ENCODE data around the gene INTS15. TPM values are rescaled to one million over a fixed set of nuclear protein-coding genes. Genes with fewer than 3 reads are reported as not detected.
A peak's percentile ranks its signal among the peaks of the same experiment; 100 is the strongest.

INTS15 gene
- total and polyA plus RNA-seq, 7 experiments from 2014 or later, result 29.7 to 69.1 (median 51.8) TPM

DNA sequence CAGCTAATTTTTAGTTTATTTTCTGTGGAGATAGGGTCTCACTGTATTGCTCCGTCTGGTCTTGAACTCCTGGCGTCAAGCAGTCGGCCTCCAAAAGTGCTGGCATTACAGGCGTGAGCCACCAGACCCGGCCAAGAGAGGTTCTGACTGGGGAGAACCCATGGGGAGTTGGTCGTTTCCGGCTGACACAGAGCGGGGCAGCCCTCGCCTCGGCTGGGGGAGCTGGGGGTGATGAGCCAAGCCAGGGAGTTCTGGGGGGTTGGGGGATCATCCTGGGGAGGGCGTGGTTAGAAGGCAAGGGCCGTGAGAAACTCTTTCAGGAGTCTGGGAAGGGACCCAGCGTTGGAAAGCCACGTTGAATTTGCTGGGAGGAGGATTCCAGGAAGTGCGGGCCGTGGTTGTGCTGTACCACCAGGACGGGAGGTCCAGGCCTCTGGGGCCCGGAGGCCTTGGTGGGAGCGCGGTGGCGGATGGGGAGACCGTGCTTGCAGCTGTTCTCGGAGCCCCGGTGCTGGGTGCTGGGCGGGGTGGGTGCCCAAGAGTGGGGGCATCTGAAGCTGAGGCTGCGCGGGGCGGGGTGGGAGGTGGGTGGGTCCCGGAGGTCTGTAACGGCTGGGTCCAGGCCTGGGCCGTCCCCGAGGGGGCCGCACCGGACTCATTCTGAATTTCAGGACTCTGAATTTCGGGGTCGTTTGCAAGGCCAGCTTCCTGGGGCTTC, 17.2 kb downstream of the INTS15 start:
- ATAC-seq, result no peak
- POLR2A ChIA-PET, result interaction anchor here (0.5 kb wide), 1 partner anchor 48 kb away, joined by 3 read pairs; no protein-coding TSS in a partner anchor
- H3K4me1 Mint-ChIP-seq, result peaks cover 0 to 10% (median 3%) of the 10 kb centered on the region in 7 donors
- no peak overlapping the region for H3K27ac ChIP-seq (ENCODE audit: low read depth, low read length)
- no peaks in the 10 kb centered on the region for H3K27me3 ChIP-seq (ENCODE audit: control insufficient read depth in 2 of 2, insufficient read depth in 2 of 2, low read length in 2 of 2)
- intact Hi-C loops (cut with micrococcal nuclease), result no loop called here
- no peak overlapping the region for H3K4me3 Mint-ChIP-seq
- H3K4me1 ChIP-seq (ENCODE audit: control insufficient read depth in 2 of 2, insufficient read depth in 2 of 2, low read length in 2 of 2), result no peaks in the 10 kb centered on the region
- no peaks in the 10 kb centered on the region for H3K9me3 ChIP-seq (ENCODE audit: control insufficient read depth in 2 of 3, low read length in 3 of 3)
- no peak for DNase-seq
- CTCF ChIA-PET, result interaction anchor here (0.6 kb wide), 2 partner anchors 728 to 1563 kb away, joined by 3 to 5 read pairs; no protein-coding TSS in a partner anchor
- H3K36me3 Mint-ChIP-seq, result peaks cover 0 to 19% (median 8%) of the 10 kb centered on the region in 5 donors
- H3K9me3 Mint-ChIP-seq, result no peaks in the 10 kb centered on the region
- H3K36me3 ChIP-seq (ENCODE audit: control insufficient read depth in 2 of 3, insufficient read depth in 3 of 3, low read length in 3 of 3), result peaks cover 0 to 61% (median 7%) of the 10 kb centered on the region in 3 experiments
- H3K27me3 Mint-ChIP-seq, result no peaks in the 10 kb centered on the region
- no peak overlapping the region for H3K4me3 ChIP-seq (ENCODE audit: low read length)
- H3K27ac Mint-ChIP-seq, result no peak overlapping the region

DNA sequence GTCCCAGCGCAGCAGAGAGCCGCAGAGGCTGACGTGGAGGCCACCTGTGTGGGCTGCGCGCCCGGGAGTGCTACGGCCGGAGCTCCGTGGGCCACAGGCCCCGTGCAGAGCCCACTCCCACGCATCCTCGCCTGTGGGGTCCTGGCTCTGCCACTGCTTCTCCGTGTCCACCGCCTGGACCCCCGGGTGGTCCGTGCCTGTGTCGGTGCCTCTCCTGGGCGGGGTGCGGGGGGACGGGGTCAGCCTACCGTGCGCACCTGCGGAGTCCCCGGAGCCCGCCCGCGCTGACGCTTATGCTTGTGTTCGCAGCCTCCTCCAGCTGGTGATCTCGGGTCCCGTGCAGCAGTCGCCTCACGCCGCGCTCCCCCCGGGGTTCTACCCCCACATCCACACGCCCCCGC, 17.8 kb downstream of the INTS15 start:
- H3K27ac ChIP-seq (ENCODE audit: low read depth, low read length), result no peak overlapping the region
- intact Hi-C loops (cut with micrococcal nuclease), result no loop called here
- no peaks in the 10 kb centered on the region for H3K27me3 ChIP-seq (ENCODE audit: control insufficient read depth in 2 of 2, insufficient read depth in 2 of 2, low read length in 2 of 2)
- Mint-ChIP-seq H3K36me3 (peaks cover 0 to 19% (median 4%) of the 10 kb centered on the region in 5 donors), H3K27ac (no peak overlapping the region), H3K27me3 (peaks cover 0 to 2% (median 0%) of the 10 kb centered on the region in 5 donors), H3K9me3 (no peaks in the 10 kb centered on the region), H3K4me3 (no peak overlapping the region), H3K4me1 (peaks cover 0 to 11% (median 0%) of the 10 kb centered on the region in 7 donors)
- no peaks in the 10 kb centered on the region for H3K9me3 ChIP-seq (ENCODE audit: control insufficient read depth in 2 of 3, low read length in 3 of 3)
- no peak for DNase-seq
- CTCF ChIA-PET, result interaction anchor here (0.6 kb wide), 2 partner anchors 728 to 1564 kb away, joined by 3 to 5 read pairs; no protein-coding TSS in a partner anchor
- H3K4me3 ChIP-seq (ENCODE audit: low read length), result no peak overlapping the region
- POLR2A ChIA-PET, result interaction anchor here (0.5 kb wide), 1 partner anchor 49 kb away, joined by 3 read pairs; no protein-coding TSS in a partner anchor
- peaks cover 0 to 57% (median 1%) of the 10 kb centered on the region in 3 experiments for H3K36me3 ChIP-seq (ENCODE audit: control insufficient read depth in 2 of 3, insufficient read depth in 3 of 3, low read length in 3 of 3)
- ATAC-seq, result no peak
- H3K4me1 ChIP-seq (ENCODE audit: control insufficient read depth in 2 of 2, insufficient read depth in 2 of 2, low read length in 2 of 2), result no peaks in the 10 kb centered on the region

DNA sequence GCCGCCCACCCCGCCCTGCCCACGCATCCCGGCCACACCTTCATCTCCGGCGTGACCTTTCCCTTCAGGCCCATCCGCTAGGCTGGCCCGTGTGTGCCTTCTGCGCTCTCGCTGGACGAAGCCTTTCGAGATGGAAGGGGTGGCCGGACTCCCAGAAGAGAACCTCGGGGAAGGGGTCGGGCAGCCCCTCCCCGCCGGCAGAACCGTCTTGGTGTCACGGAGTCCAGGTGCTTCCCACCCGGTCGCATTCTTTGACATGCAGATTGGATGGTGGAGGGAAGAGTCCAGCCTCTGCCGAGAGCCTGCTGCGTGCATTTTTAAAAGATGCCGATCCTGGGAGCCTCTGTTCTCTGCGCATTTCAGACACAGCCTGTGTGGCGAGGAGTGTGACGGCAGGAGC, 18.3 kb downstream of the INTS15 start:
- no peaks in the 10 kb centered on the region for H3K27me3 ChIP-seq (ENCODE audit: control insufficient read depth in 2 of 2, insufficient read depth in 2 of 2, low read length in 2 of 2)
- CTCF ChIA-PET, result no interaction called here
- H3K4me3 Mint-ChIP-seq, result no peak overlapping the region
- H3K36me3 Mint-ChIP-seq, result peaks cover 0 to 19% (median 4%) of the 10 kb centered on the region in 5 donors
- H3K9me3 Mint-ChIP-seq, result no peaks in the 10 kb centered on the region
- H3K27ac ChIP-seq (ENCODE audit: low read depth, low read length), result no peak overlapping the region
- H3K9me3 ChIP-seq (ENCODE audit: control insufficient read depth in 2 of 3, low read length in 3 of 3), result no peaks in the 10 kb centered on the region
- intact Hi-C loops (cut with micrococcal nuclease), result no loop called here
- H3K27me3 Mint-ChIP-seq, result peaks cover 0 to 5% (median 0%) of the 10 kb centered on the region in 5 donors
- no peak for DNase-seq
- peaks cover 0 to 15% (median 0%) of the 10 kb centered on the region in 7 donors for H3K4me1 Mint-ChIP-seq
- ATAC-seq, result no peak
- POLR2A ChIA-PET, result no interaction called here
- H3K4me1 ChIP-seq (ENCODE audit: control insufficient read depth in 2 of 2, insufficient read depth in 2 of 2, low read length in 2 of 2), result no peaks in the 10 kb centered on the region
- H3K36me3 ChIP-seq (ENCODE audit: control insufficient read depth in 2 of 3, insufficient read depth in 3 of 3, low read length in 3 of 3), result peaks cover 0 to 54% (median 0%) of the 10 kb centered on the region in 3 experiments
- H3K4me3 ChIP-seq (ENCODE audit: low read length), result no peak overlapping the region
- no peak overlapping the region for H3K27ac Mint-ChIP-seq

DNA sequence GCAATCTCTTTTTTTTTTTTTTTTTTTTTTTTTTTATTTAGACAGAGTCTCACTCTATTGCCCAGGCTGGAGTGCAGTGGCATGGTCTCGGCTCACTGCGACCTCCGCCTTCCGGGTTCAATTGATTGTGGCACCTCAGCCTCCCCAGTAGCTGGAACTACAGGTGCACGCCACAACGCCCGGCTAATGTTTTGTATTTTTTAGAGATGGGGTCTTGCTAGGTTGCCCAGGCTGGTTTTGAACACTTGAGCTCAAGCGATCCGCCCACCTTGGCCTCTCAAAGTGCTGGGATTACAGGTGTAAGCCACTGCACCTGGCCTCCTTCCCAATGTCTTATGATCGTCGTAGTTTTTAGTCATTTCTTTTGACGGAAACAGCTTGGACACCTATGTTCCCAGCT, 19.0 kb downstream of the INTS15 start:
- Mint-ChIP-seq H3K27ac (no peak overlapping the region), H3K4me3 (no peak overlapping the region), H3K4me1 (peaks cover 0 to 17% (median 0%) of the 10 kb centered on the region in 7 donors), H3K36me3 (peaks cover 0 to 19% (median 4%) of the 10 kb centered on the region in 5 donors), H3K9me3 (no peaks in the 10 kb centered on the region), H3K27me3 (peaks cover 0 to 10% (median 0%) of the 10 kb centered on the region in 5 donors)
- no peaks in the 10 kb centered on the region for H3K9me3 ChIP-seq (ENCODE audit: control insufficient read depth in 2 of 3, low read length in 3 of 3)
- H3K36me3 ChIP-seq (ENCODE audit: control insufficient read depth in 2 of 3, insufficient read depth in 3 of 3, low read length in 3 of 3), result peaks cover 0 to 50% (median 0%) of the 10 kb centered on the region in 3 experiments
- H3K4me3 ChIP-seq (ENCODE audit: low read length), result no peak overlapping the region
- no peaks in the 10 kb centered on the region for H3K4me1 ChIP-seq (ENCODE audit: control insufficient read depth in 2 of 2, insufficient read depth in 2 of 2, low read length in 2 of 2)
- intact Hi-C loops (cut with micrococcal nuclease), result no loop called here
- no peaks in the 10 kb centered on the region for H3K27me3 ChIP-seq (ENCODE audit: control insufficient read depth in 2 of 2, insufficient read depth in 2 of 2, low read length in 2 of 2)
- ChIA-PET POLR2A (interaction anchor here (0.5 to 0.8 kb wide), 2 partner anchors 121 to 1150 kb away, joined by 3 read pairs; no protein-coding TSS in a partner anchor), CTCF (no interaction called here)
- ATAC-seq, result no peak
- no peak overlapping the region for H3K27ac ChIP-seq (ENCODE audit: low read depth, low read length)
- no peak for DNase-seq

DNA sequence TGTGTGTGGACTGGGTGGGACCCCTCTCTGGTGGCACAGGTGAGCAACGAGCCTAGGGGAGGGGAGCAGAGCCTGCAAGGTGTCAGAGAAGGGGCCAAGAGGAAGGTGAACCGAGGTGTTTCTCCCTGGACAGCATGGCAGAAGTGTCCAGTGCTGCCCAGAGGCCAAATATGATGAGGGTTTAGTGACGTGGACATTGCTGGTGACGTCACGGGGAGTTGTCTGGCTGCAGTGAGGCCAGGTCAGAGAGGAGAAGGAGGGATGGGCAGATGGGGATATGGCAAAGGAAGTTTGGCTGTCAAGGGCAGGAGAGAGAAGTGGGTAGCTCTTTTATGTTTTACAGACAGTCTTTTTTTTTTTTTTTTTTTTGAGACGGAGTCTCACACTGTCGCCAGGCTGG, 23.0 kb downstream of the INTS15 start:
- peak overlapping the region in 3 of 9 donors; percentile 32 to 76 (median 68) for H3K27ac Mint-ChIP-seq

DNA sequence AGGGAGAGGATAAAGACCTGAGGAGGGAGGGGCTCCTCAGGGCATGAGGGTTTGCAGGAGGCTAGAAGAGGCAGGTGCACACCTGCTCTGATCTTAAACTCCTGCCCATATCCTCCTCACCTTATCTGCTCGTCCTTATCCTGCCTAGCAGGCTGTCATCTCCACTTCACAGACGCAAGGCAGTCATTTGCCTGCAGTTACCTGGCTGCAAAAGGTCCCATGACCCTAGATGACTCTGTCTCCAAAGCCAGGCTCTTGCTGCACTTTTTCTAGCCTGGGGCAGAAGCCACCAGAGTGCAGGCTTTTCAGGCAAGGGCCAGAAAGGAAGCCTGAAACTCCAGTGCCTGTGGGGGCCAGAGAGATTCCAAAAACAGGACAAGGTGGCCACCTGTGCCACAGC, 23.9 kb downstream of the INTS15 start:
- Mint-ChIP-seq H3K27ac (no peak overlapping the region), H3K9me3 (no peaks in the 10 kb centered on the region), H3K36me3 (peaks cover 0 to 2% (median 0%) of the 10 kb centered on the region in 5 donors), H3K27me3 (peaks cover 0 to 42% (median 0%) of the 10 kb centered on the region in 5 donors), H3K4me1 (peaks cover 3 to 25% (median 10%) of the 10 kb centered on the region in 7 donors), H3K4me3 (peak overlapping the region in 9 of 10 donors; percentile 16 to 89 (median 58))
- Histone ChIP-seq H3K4me1 (ENCODE audit: control insufficient read depth in 2 of 2, insufficient read depth in 2 of 2, low read length in 2 of 2) (peaks cover 5 to 6% of the 10 kb centered on the region in 2 donors), H3K27ac (ENCODE audit: low read depth, low read length) (no peak overlapping the region), H3K4me3 (ENCODE audit: low read length) (no peak overlapping the region), H3K9me3 (ENCODE audit: control insufficient read depth in 2 of 3, low read length in 3 of 3) (no peaks in the 10 kb centered on the region), H3K27me3 (ENCODE audit: control insufficient read depth in 2 of 2, insufficient read depth in 2 of 2, low read length in 2 of 2) (no peaks in the 10 kb centered on the region), H3K36me3 (ENCODE audit: control insufficient read depth in 2 of 3, insufficient read depth in 3 of 3, low read length in 3 of 3) (peaks cover 0 to 3% (median 0%) of the 10 kb centered on the region in 3 experiments)
- intact Hi-C loops (cut with micrococcal nuclease), result no loop called here
- ATAC-seq, result no peak
- no peak for DNase-seq
- POLR2A ChIA-PET, result no interaction called here
- CTCF ChIA-PET, result no interaction called here

More for the DNA sequence above, 23.0 kb downstream of the INTS15 start:
- Mint-ChIP-seq H3K27me3 (peaks cover 0 to 36% (median 0%) of the 10 kb centered on the region in 5 donors), H3K4me3 (peak overlapping the region in 4 of 10 donors; percentile 20 to 50 (median 30)), H3K4me1 (peaks cover 3 to 22% (median 10%) of the 10 kb centered on the region in 7 donors), H3K9me3 (no peaks in the 10 kb centered on the region), H3K36me3 (peaks cover 0 to 2% (median 0%) of the 10 kb centered on the region in 5 donors)
- H3K4me1 ChIP-seq (ENCODE audit: control insufficient read depth in 2 of 2, insufficient read depth in 2 of 2, low read length in 2 of 2), result peaks cover 5 to 6% of the 10 kb centered on the region in 2 donors
- no peak overlapping the region for H3K4me3 ChIP-seq (ENCODE audit: low read length)
- H3K27ac ChIP-seq (ENCODE audit: low read depth, low read length), result no peak overlapping the region
- DNase-seq (no peak), ATAC-seq (no peak)
- intact Hi-C loops (cut with micrococcal nuclease), result no loop called here
- CTCF ChIA-PET, result no interaction called here
- peaks cover 0 to 12% (median 0%) of the 10 kb centered on the region in 3 experiments for H3K36me3 ChIP-seq (ENCODE audit: control insufficient read depth in 2 of 3, insufficient read depth in 3 of 3, low read length in 3 of 3)
- no peaks in the 10 kb centered on the region for H3K9me3 ChIP-seq (ENCODE audit: control insufficient read depth in 2 of 3, low read length in 3 of 3)
- H3K27me3 ChIP-seq (ENCODE audit: control insufficient read depth in 2 of 2, insufficient read depth in 2 of 2, low read length in 2 of 2), result no peaks in the 10 kb centered on the region
- POLR2A ChIA-PET, result interaction anchor here (1.2 kb wide), 1 partner anchor 22 kb away, joined by 4 read pairs; the partner anchor contains the start of gene INTS15

All from naive thymus-derived CD4-positive, alpha-beta T cell (primary cell).